Caco-2 (cell line): ENCODE measurements around the gene TEX54. TPM values are rescaled to one million over a fixed set of nuclear protein-coding genes. Genes with fewer than 3 reads are reported as not detected.

ENCODE experiments used
- BruUV-seq: library from RNA; stranded (reverse); fragments of 400-500 nt; replicated peaks from 2 replicates; lab custom pipeline; 2021; lab: Mats Ljungman, UMichigan
- CTCF ChIA-PET: fragments of 300-600 bp; sonication (Branson Sonifier 250); formaldehyde crosslinking; loops from one replicate; lab custom pipeline; 2022; ENCODE audit warnings: antibody characterized with exemption; lab: Charles Lee
- POLR2A ChIA-PET: fragments of 300-600 bp; sonication (Branson Sonifier 250); formaldehyde crosslinking; loops from one replicate; lab custom pipeline; 2022; ENCODE audit warnings: antibody characterized with exemption; lab: Charles Lee
- DNase-seq, 2 experiments: peaks; one replicate each; pipeline versions ENCODE4 v3.0.0 to v3.0.0-alpha.2; 2020 to 2022
- H3K27me3 ChIP-seq: replicated peaks from 2 replicates; pipeline ENCODE4 v1.6.0; 2011; ENCODE audit warnings: low read length; ENCODE audit not compliant: control insufficient read depth, insufficient read depth
- H3K36me3 ChIP-seq: 2 replicates; pipeline ENCODE4 v1.5.1; 2011; ENCODE audit warnings: low read length; ENCODE audit not compliant: control insufficient read depth, insufficient read depth
- H3K4me1 ChIP-seq: fragments of 250-450 bp; sonication (Bioruptor Pico); 2 replicates; pipeline ENCODE4 v1.5.1; 2020; ENCODE audit warnings: mild to moderate bottlenecking
- H3K4me3 ChIP-seq: 2 replicates; pipeline ENCODE4 v1.5.1; 2011; ENCODE audit warnings: low read depth, mild to moderate bottlenecking, control low read depth, low read length
- H3K9me3 ChIP-seq: fragments of 250-450 bp; sonication (Bioruptor Pico); 2 replicates; pipeline ENCODE4 v1.5.1; 2020; ENCODE audit warnings: mild to moderate bottlenecking, moderate library complexity
- H3K27ac Mint-ChIP-seq: one replicate; pipeline ENCODE4 v1.8.0; 2022; ENCODE audit warnings: mixed read lengths; ENCODE audit not compliant: unreplicated experiment
- H3K27me3 Mint-ChIP-seq: one replicate; pipeline ENCODE4 v1.8.0; 2022; ENCODE audit warnings: mixed read lengths; ENCODE audit not compliant: insufficient read depth, unreplicated experiment
- H3K36me3 Mint-ChIP-seq: one replicate; pipeline ENCODE4 v1.8.0; 2022; ENCODE audit warnings: mild to moderate bottlenecking, mixed read lengths; ENCODE audit not compliant: insufficient read depth, unreplicated experiment
- H3K4me1 Mint-ChIP-seq: one replicate; pipeline ENCODE4 v1.8.0; 2022; ENCODE audit warnings: low read depth, mixed read lengths; ENCODE audit not compliant: unreplicated experiment
- H3K4me3 Mint-ChIP-seq: one replicate; pipeline ENCODE4 v1.8.0; 2022; ENCODE audit warnings: mild to moderate bottlenecking, moderate library complexity, mixed read lengths; ENCODE audit not compliant: unreplicated experiment
- H3K9me3 Mint-ChIP-seq: one replicate; pipeline ENCODE4 v1.8.0; 2022; ENCODE audit warnings: mixed read lengths; ENCODE audit not compliant: unreplicated experiment
- CTCF ChIP-seq, 2 experiments: fragments of 200-600 bp in 1 of 2; IDR thresholded peaks; 1 replicate in 1 of 2; 2 replicates in 1 of 2; pipeline versions ENCODE4 v1.5.1 to v1.8.0; 2011 to 2022; ENCODE audit warnings: antibody characterized with exemption in 1 of 2, control low read depth in 1 of 2, inconsistent platforms in 1 of 2, low read depth in 1 of 2, low read length in 1 of 2, mild to moderate bottlenecking in 1 of 2, moderate library complexity in 1 of 2; ENCODE audit not compliant: insufficient read depth in 1 of 2, severe bottlenecking in 1 of 2, unreplicated experiment in 1 of 2
- intact Hi-C: fragments of 100-400 bp; cut with micrococcal nuclease; formaldehyde crosslinking; loops from one replicate; pipeline ENCODE4 v1.10.0; 2022; ENCODE audit not compliant: unreplicated experiment
- total RNA-seq: library from RNA; stranded (reverse); gene quantifications from 2 replicates; pipeline ENCODE4 v1.2.3, GENCODE V29; 2022

TEX54 gene
- total RNA-seq, 1 experiment from 2014 or later = 0.95 TPM

DNA sequence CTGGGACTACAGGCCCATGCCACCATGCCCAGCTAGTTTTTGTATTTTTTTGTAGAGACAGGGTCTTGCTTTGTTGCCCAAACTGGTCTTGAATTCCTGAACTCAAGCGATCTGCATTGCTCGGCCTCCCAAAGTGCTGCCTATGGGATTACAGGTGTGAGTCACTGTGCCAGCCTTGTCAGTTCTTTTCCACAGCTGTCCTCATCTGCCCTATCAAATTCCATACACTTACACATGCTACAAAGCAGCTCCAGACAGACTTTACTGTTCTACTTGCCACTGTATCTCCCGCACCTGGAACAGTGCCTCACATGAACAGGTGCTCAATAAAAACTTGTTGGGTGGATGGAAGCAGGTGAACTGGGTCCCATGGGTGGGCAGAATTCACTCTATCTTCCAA is 9.0 kb downstream of the TEX54 start:
- no peak overlapping the region for H3K4me3 Mint-ChIP-seq
- Histone ChIP-seq H3K27me3 (no peaks in the 10 kb centered on the region), H3K4me1 (no peaks in the 10 kb centered on the region), H3K9me3 (no peaks in the 10 kb centered on the region), H3K4me3 (no peak overlapping the region), H3K36me3 (peaks cover 7% of the 10 kb centered on the region)
- peaks cover 81% of the 10 kb centered on the region for H3K36me3 Mint-ChIP-seq
- no peaks in the 10 kb centered on the region for H3K27me3 Mint-ChIP-seq
- intact Hi-C loops = no loop called here
- POLR2A ChIA-PET = no interaction called here
- CTCF ChIA-PET = interaction anchor here (0.6 to 0.7 kb wide), 2 partner anchors 98 to 155 kb away, joined by 3 to 8 read pairs; no protein-coding TSS in a partner anchor
- TF ChIP-seq CTCF (IDR thresholded peaks at IDR 0.05; ENCODE audit: insufficient read depth in 1 of 2, low read depth in 1 of 2, low read length in 1 of 2, severe bottlenecking in 1 of 2, unreplicated experiment in 1 of 2) = no peak
- BruUV-seq = no TSS peak
- no peaks in the 10 kb centered on the region for H3K4me1 Mint-ChIP-seq
- no peak overlapping the region for H3K27ac Mint-ChIP-seq
- H3K9me3 Mint-ChIP-seq = no peaks in the 10 kb centered on the region
- no peak for DNase-seq

- no peaks in the 10 kb centered on the region for H3K36me3 ChIP-seq
- H3K9me3 Mint-ChIP-seq = no peaks in the 10 kb centered on the region
- H3K36me3 Mint-ChIP-seq = peaks cover 68% of the 10 kb centered on the region
- no peaks in the 10 kb centered on the region for H3K27me3 ChIP-seq
- no peaks in the 10 kb centered on the region for H3K27me3 Mint-ChIP-seq
- ChIA-PET POLR2A (interaction anchor here (0.6 kb wide), 1 partner anchor 10 kb away, joined by 5 read pairs; no protein-coding TSS in a partner anchor), CTCF (interaction anchor here (0.6 kb wide), 1 partner anchor 31 kb away, joined by 3 read pairs; no protein-coding TSS in a partner anchor)
- intact Hi-C loops = no loop called here
- H3K4me3 ChIP-seq = no peak overlapping the region
- no peaks in the 10 kb centered on the region for H3K4me1 Mint-ChIP-seq
- no peaks in the 10 kb centered on the region for H3K4me1 ChIP-seq
- TF ChIP-seq CTCF (IDR thresholded peaks at IDR 0.05; ENCODE audit: insufficient read depth in 1 of 2, low read depth in 1 of 2, low read length in 1 of 2, severe bottlenecking in 1 of 2, unreplicated experiment in 1 of 2) = no peak
- no peaks in the 10 kb centered on the region for H3K9me3 ChIP-seq
- DNase-seq = no peak
- no peak overlapping the region for H3K27ac Mint-ChIP-seq
- BruUV-seq = no TSS peak
- no peak overlapping the region for H3K4me3 Mint-ChIP-seq
Observed at GRCh38 chr11:62817129-62817528, 15.5 kb downstream of the TEX54 start.

GRCh38 chr11:62816557-62816956 is 16.1 kb downstream of the TEX54 start:
- H3K27ac Mint-ChIP-seq = no peak overlapping the region
- no peaks in the 10 kb centered on the region for H3K9me3 ChIP-seq
- H3K36me3 ChIP-seq = no peaks in the 10 kb centered on the region
- intact Hi-C loops = no loop called here
- H3K27me3 ChIP-seq = no peaks in the 10 kb centered on the region
- no peaks in the 10 kb centered on the region for H3K9me3 Mint-ChIP-seq
- no peaks in the 10 kb centered on the region for H3K27me3 Mint-ChIP-seq
- H3K4me3 Mint-ChIP-seq = no peak overlapping the region
- H3K4me1 ChIP-seq = no peaks in the 10 kb centered on the region
- no peak for DNase-seq
- BruUV-seq = no TSS peak
- POLR2A ChIA-PET = interaction anchor here (0.6 kb wide), 1 partner anchor 11 kb away, joined by 5 read pairs; no protein-coding TSS in a partner anchor
- H3K4me3 ChIP-seq = no peak overlapping the region
- TF ChIP-seq CTCF (IDR thresholded peaks at IDR 0.05; ENCODE audit: insufficient read depth in 1 of 2, low read depth in 1 of 2, low read length in 1 of 2, severe bottlenecking in 1 of 2, unreplicated experiment in 1 of 2) = no peak
- no peaks in the 10 kb centered on the region for H3K4me1 Mint-ChIP-seq
- peaks cover 67% of the 10 kb centered on the region for H3K36me3 Mint-ChIP-seq
- CTCF ChIA-PET = interaction anchor here (0.7 kb wide), 1 partner anchor 158 kb away, joined by 7 read pairs; no protein-coding TSS in a partner anchor
